ENCODE results near the gene SCN3B. TPM values are rescaled to one million over a fixed set of nuclear protein-coding genes. Genes with fewer than 3 reads are reported as not detected.

The SCN3B gene
- total RNA-seq, 1 experiment from 2014 or later = not detected

DNA sequence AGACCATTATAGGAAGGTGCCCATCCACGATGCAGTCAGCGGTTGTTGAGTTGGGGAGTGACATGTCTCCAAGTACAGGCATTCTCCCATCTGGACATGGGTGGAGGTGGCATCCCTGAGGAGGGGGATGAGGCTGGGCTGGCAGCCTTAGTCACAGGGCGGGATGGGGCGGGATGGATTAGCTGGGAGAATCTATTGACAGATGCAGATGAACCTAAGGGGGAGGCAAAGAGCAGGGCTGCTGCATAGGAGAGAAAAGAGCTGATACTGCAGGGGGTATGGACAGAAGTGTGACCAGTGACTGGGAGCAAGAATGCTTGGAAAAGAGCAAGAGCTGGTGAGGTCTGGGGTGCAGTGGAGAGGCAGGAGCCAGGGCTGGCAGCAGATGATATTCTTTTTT, 42.7 kb downstream of the SCN3B start:
- Histone ChIP-seq H4K20me1 (ENCODE audit: insufficient read depth) (no peaks in the 10 kb centered on the region), H3K79me2 (ENCODE audit: low read depth) (no peaks in the 10 kb centered on the region), H3K4me2 (no peak overlapping the region), H3K4me1 (replicated peaks; ENCODE audit: insufficient read depth) (no peaks in the 10 kb centered on the region), H3K27ac (no peak overlapping the region), H3K9me2 (ENCODE audit: insufficient read depth) (no peaks in the 10 kb centered on the region), H3K27me3 (ENCODE audit: insufficient read depth, low read depth) (no peaks in the 10 kb centered on the region), H3K36me3 (ENCODE audit: low read depth) (no peaks in the 10 kb centered on the region), H3K4me3 (no peak overlapping the region), H3K9me3 (ENCODE audit: insufficient read depth, low read depth) (no peaks in the 10 kb centered on the region), H2AFZ (no peak overlapping the region), H3F3A (ENCODE audit: insufficient read depth, low read depth) (no peaks in the 10 kb centered on the region)
- ChIA-PET POLR2A (ENCODE audit: unreplicated experiment) (no interaction called here), CTCF (interaction anchor here (0.6 kb wide), 1 partner anchor 9 kb away, joined by 6 read pairs; no protein-coding TSS in a partner anchor)
- no TSS peak for BruUV-seq (replicated peaks)
- intact Hi-C loops (cut with micrococcal nuclease; ENCODE audit: unreplicated experiment) = no loop called here
- DNase-seq = no peak
- TF ChIP-seq, protein P1, sequence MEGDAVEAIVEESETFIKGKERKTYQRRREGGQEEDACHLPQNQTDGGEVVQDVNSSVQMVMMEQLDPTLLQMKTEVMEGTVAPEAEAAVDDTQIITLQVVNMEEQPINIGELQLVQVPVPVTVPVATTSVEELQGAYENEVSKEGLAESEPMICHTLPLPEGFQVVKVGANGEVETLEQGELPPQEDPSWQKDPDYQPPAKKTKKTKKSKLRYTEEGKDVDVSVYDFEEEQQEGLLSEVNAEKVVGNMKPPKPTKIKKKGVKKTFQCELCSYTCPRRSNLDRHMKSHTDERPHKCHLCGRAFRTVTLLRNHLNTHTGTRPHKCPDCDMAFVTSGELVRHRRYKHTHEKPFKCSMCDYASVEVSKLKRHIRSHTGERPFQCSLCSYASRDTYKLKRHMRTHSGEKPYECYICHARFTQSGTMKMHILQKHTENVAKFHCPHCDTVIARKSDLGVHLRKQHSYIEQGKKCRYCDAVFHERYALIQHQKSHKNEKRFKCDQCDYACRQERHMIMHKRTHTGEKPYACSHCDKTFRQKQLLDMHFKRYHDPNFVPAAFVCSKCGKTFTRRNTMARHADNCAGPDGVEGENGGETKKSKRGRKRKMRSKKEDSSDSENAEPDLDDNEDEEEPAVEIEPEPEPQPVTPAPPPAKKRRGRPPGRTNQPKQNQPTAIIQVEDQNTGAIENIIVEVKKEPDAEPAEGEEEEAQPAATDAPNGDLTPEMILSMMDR (conservative IDR thresholded peaks at IDR 0.05) = no peak
- TF ChIP-seq EZH2 (IDR thresholded peaks at IDR 0.05; ENCODE audit: low read depth) = no peak

DNA sequence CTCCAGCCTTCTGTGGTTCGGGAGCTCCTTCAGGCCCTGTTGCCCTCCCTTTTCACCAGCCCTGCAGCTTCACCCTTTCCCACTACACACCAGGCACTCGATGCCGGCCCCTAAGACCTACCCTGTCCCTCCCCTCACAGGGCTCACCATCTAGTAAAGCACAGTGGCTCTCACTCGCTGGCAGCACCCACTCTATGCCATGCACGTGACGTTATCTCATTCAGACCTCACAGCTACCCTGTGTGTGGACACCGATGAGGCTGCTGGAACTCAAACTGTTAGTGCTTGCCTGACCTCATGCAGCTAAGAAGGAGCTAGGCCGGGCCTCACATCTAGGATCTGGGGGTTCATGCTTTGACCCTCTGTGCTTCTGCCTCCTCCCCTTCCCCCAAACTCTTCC, 45.5 kb downstream of the SCN3B start:
- Histone ChIP-seq H2AFZ (no peak overlapping the region), H3K36me3 (ENCODE audit: low read depth) (no peaks in the 10 kb centered on the region), H3F3A (ENCODE audit: insufficient read depth, low read depth) (no peaks in the 10 kb centered on the region), H3K9me2 (ENCODE audit: insufficient read depth) (no peaks in the 10 kb centered on the region), H4K20me1 (ENCODE audit: insufficient read depth) (no peaks in the 10 kb centered on the region), H3K4me1 (replicated peaks; ENCODE audit: insufficient read depth) (no peaks in the 10 kb centered on the region), H3K4me2 (no peak overlapping the region), H3K79me2 (ENCODE audit: low read depth) (no peaks in the 10 kb centered on the region), H3K4me3 (no peak overlapping the region), H3K9me3 (ENCODE audit: insufficient read depth, low read depth) (no peaks in the 10 kb centered on the region), H3K27me3 (ENCODE audit: insufficient read depth, low read depth) (no peaks in the 10 kb centered on the region), H3K27ac (no peak overlapping the region)
- ChIA-PET POLR2A (ENCODE audit: unreplicated experiment) (no interaction called here), CTCF (no interaction called here)
- TF ChIP-seq EZH2 (IDR thresholded peaks at IDR 0.05; ENCODE audit: low read depth) = no peak
- TF ChIP-seq, protein P1 (conservative IDR thresholded peaks at IDR 0.05) = no peak
- BruUV-seq (replicated peaks) = no TSS peak
- intact Hi-C loops (cut with micrococcal nuclease; ENCODE audit: unreplicated experiment) = no loop called here
- DNase-seq = no peak

DNA sequence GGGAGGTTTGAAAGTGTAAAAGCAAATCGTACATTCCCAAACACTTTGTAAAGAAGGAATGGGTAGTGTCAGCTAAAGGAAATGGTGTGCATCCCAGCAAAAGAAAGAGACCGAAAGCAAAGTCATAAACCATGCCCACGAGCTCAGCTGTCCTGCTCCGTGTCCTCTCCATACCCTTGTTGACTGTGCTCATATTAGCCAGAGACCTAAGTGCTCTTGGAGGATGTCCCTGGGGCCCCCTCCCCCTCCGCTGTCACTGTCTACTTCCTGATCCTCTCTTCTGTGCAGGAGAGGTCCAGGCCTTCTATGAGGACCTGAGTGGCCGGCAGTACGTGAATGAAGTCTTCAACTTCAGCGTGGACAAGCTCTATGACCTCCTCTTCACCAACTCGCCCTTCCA, 46.1 kb downstream of the SCN3B start:
- Histone ChIP-seq H2AFZ (no peak overlapping the region), H3K27me3 (ENCODE audit: insufficient read depth, low read depth) (no peaks in the 10 kb centered on the region), H3K9me3 (ENCODE audit: insufficient read depth, low read depth) (no peaks in the 10 kb centered on the region), H3K4me2 (no peak overlapping the region), H4K20me1 (ENCODE audit: insufficient read depth) (no peaks in the 10 kb centered on the region), H3K27ac (no peak overlapping the region), H3K9me2 (ENCODE audit: insufficient read depth) (no peaks in the 10 kb centered on the region), H3K79me2 (ENCODE audit: low read depth) (no peaks in the 10 kb centered on the region), H3K4me3 (no peak overlapping the region), H3K4me1 (replicated peaks; ENCODE audit: insufficient read depth) (no peaks in the 10 kb centered on the region), H3K36me3 (ENCODE audit: low read depth) (no peaks in the 10 kb centered on the region), H3F3A (ENCODE audit: insufficient read depth, low read depth) (no peaks in the 10 kb centered on the region)
- POLR2A ChIA-PET (ENCODE audit: unreplicated experiment) = no interaction called here
- CTCF ChIA-PET = no interaction called here
- BruUV-seq (replicated peaks) = no TSS peak
- TF ChIP-seq, protein P1 (conservative IDR thresholded peaks at IDR 0.05) = no peak
- intact Hi-C loops (cut with micrococcal nuclease; ENCODE audit: unreplicated experiment) = no loop called here
- DNase-seq = no peak
